ENCODE results near the gene ANO2.
"Not testable (repeated sequence)": the region's sequence is repeated elsewhere in the genome, so short reads cannot be mapped to it uniquely, and the experiment has no call there.

The ANO2 gene

DNA sequence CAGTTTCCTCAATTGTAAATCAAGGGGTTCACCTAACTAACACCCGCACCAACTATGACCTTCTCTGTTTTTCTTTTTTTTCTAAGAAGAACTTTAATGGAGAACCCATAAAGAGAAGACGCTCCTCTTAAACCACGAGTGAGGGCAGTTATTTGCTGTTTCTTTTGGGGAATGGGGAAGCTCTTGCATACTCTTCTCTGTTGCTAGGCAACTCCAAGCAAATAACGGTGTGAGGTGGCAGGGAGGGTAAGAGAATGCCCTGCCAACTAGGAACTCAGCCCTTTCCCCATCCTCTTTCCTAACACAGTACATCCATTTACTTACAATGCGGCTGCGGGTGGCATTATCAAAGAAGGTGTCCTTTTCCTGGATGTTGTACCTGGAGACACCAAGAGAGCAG is 114.9 kb downstream of the ANO2 start:
- no peak for DNase-seq (ENCODE audit: low read depth, low spot score)

DNA sequence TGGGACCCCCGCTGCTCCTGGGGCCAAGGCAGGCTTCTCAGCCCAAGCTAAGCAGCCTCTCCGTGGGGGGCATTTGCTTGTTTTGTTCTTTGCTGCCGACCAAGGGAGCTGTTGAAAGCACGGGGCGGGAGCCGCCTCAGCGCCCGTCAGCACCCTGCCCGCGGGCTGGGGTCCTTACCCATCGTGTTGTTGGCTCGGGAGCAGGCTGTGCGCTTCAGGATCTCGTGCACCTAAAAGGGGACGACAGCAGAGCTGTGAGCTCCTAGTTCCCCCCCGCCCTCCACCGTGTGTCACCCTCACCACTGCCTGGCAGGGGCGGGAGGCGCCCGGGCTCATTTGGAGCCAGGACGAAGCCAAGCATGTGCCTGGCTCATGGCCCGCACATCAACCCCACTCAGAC is 117.5 kb downstream of the ANO2 start:
- DNase-seq (ENCODE audit: low read depth, low spot score) = no peak

GRCh38 chr12:5825761-5826160 is 119.3 kb downstream of the ANO2 start:
- not testable (repeated sequence) for DNase-seq (ENCODE audit: low read depth, low spot score)

- not testable (repeated sequence) for DNase-seq (ENCODE audit: low read depth, low spot score)
These were observed 126.2 kb downstream of the ANO2 start for GRCh38 chr12:5818877-5819276.

DNA sequence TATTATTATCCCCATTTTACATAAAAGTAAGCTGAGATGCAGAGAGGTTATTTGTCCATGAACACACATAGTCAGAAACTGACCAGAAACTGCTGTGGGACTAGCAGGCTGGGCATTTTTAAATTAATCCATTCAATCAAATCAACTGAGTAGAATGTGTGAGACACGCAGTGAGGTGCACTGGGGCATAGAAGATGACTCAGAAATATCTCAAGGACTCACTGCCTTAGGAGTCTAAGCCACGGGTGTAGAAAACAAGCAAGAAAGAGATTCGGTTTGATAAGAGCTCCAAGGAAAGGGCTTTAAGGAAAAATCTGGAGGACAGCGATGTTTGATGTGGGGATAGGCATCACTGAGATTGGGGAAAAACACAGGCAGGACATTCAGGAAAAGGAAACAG is 127.8 kb downstream of the ANO2 start:
- DNase-seq (ENCODE audit: low read depth, low spot score) = no peak

DNA sequence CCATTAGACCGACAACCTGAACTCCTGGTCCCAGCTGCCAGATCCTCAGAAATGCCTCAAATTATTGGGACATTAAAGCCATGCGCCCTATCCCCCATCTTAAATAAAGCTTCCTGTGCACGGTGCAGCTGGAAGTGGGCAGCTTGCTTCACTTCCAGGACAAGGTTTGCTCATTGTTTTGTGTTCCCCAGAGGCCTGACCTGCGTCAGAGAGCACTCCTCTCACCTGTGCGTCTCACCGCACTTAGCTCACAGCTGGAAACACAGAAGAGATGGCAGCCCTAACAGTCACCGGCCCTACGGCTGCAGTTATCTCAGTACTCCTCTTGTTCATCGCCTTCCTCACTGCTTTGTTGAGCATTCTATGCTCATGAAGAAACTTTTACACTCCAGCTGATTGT is 135.5 kb downstream of the ANO2 start:
- DNase-seq (ENCODE audit: low read depth, low spot score) = no peak

GRCh38 chr12:5808981-5809380 is 136.1 kb downstream of the ANO2 start:
- no peak for DNase-seq (ENCODE audit: low read depth, low spot score)

- DNase-seq (ENCODE audit: low read depth, low spot score) = no peak
These were observed 137.4 kb downstream of the ANO2 start for GRCh38 chr12:5807514-5808219.

DNA sequence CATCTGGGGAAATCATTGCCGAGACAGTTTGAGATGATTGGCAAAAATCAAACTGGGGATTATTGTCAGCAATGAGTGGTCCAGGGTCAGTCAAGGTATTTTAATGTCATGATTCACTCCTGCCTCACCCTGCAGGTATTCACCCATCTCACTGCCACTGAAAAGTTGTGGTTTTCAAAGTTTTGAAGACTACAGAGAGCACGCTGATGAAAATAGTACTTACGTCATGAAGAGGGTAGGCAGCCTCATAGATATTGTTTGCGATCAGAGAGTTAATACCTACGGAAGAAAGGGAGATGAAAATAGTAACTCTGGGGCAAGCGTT is 138.0 kb downstream of the ANO2 start:
- DNase-seq (ENCODE audit: low read depth, low spot score) = no peak

DNA sequence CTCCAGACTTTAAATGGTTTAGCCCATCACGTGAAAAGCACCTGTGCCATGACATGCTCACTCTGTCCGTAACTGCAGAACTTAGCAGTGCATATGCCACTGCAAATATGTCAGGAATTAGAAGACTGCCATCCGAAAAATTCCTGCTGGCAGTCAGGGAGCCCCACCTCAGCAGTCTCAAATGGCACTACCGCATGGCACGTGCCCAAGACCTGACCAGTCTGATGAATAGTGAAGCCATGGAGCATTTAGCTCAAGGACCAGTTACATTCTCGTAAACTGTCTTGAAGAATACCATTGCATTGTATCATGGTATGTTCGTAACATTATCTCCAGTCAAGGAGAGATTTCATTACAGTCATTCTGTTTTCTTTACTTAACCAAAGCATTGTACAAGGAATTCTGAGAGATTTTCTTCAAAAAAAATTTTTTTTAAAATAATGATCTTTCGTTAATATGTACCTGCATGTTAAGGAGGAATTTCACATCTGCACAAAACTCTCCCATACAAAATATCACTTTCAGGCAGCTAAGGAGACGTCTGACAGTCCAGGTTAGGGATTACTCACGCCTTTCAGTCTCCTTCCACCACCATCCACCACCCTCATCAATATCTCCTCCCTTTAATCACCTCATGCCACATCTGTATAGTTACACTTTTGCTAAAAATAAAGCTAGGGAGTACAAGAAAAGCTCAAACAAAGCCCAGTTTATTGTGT is 138.5 kb downstream of the ANO2 start:
- DNase-seq (ENCODE audit: low read depth, low spot score) = no peak

DNA sequence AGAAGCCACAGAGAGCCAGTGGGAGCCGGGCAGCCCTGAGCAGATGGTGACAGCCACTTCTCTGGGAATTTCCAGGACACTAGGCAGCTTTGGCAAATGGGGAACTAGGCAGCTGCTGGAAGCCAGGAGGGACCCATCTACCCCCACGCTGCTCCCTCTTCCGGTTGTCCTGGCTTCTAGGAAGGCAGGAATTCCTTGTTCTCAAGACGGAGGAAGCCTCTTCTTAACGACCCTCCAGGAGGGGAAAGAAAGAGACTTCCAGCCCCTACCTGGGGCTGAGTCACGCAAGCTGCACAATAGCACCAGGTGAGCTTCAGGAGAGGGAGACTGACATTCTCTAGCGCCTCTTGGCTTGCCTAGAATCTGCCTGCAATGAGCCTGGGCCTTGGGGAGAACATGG is 141.5 kb downstream of the ANO2 start:
- DNase-seq (ENCODE audit: low read depth, low spot score) = no peak

GRCh38 chr12:5798242-5799015 is 146.6 kb downstream of the ANO2 start:
- DNase-seq (ENCODE audit: low read depth, low spot score) = no peak

DNA sequence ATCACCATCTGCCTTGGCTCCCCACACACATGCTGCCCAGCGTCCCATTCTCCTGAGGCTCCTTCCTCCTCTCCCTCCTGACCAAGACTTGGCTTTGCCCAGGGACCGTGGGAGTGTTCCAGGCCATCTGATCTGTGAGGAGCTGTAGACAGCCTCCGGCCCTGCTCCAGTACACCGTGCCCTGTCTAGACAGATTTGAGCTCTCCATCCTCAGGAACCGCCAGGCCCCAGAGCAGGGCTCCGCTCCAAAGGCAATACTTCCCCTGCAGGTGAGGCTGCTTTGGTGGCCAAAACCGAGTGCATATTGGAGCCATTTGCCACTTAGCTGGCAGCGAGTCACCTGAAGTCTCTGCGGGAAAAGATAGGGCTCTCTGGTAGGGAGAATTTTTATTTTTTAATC is 147.4 kb downstream of the ANO2 start:
- DNase-seq (ENCODE audit: low read depth, low spot score) = no peak

GRCh38 chr12:5796959-5797225 is 148.2 kb downstream of the ANO2 start:
- no peak for DNase-seq (ENCODE audit: low read depth, low spot score)

DNA sequence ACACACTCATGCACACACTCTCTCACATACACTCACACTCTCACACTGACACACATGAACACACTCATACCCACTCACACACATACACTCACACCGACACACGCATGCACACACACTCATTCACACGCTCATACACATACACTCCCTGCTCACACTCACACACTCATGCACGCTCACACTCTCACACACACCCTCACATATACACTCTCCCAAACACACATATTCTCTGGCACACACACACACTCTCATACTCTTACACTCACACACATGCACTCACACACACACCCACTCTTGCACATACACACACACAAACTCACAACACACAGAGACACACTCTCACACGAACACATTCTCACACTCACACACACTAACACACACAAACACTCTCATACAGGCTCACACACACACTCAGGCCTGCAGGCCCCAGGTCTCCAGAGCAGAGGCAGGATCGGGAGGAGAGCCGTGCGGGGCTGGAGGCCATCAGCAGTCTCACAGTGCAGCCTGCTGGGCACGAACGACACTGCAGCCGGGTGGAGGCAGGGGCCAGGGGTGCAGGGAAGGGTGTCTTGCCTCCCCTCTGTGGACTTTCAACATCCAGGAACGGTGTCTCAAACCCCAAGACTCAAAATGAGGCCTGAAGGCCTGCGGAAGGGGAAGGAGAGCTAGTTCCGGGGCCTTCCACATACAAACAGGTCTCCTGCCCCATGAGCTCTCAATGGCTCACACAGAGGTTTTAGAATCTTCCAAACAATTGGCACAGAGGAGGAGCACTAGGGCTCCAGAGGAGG is 148.7 kb downstream of the ANO2 start:
- no peak for DNase-seq (ENCODE audit: low read depth, low spot score)

- DNase-seq (ENCODE audit: low read depth, low spot score) = no peak
These were observed 150.9 kb downstream of the ANO2 start for GRCh38 chr12:5794156-5794555.

GRCh38 chr12:5792343-5792742 is 152.7 kb downstream of the ANO2 start:
- no peak for DNase-seq (ENCODE audit: low read depth, low spot score)

GRCh38 chr12:5789469-5789968 is 155.5 kb downstream of the ANO2 start:
- no peak for DNase-seq (ENCODE audit: low read depth, low spot score)

GRCh38 chr12:5787828-5788227 is 157.2 kb downstream of the ANO2 start:
- no peak for DNase-seq (ENCODE audit: low read depth, low spot score)

DNA sequence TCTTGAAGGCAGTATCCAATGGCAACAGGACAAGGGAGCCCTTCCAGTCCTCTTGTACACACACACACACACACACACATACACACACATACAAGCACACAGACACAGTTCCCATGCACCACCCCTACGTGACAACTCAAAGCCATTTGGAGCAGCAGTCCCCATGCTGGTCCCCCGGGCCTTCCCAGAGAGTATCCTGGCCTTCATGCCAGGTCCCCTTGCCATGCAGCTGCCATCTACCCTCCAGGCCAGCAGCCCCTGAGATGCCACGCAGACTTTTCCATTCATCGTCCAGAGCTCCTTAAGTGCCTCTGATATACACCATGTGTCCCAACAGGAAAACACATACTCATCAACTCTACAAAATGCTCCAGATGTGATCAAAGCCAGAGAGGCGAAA is 159.5 kb downstream of the ANO2 start:
- DNase-seq (ENCODE audit: low read depth, low spot score) = no peak

- DNase-seq (ENCODE audit: low read depth, low spot score) = no peak
These were observed 160.5 kb downstream of the ANO2 start for GRCh38 chr12:5784462-5785130.

All from iPS DF 19.7 (cell line).